ENCODE data around the gene COLQ.
"Not testable (repeated sequence)": the region's sequence is repeated elsewhere in the genome, so short reads cannot be mapped to it uniquely, and the experiment has no call there.

The COLQ gene

DNA sequence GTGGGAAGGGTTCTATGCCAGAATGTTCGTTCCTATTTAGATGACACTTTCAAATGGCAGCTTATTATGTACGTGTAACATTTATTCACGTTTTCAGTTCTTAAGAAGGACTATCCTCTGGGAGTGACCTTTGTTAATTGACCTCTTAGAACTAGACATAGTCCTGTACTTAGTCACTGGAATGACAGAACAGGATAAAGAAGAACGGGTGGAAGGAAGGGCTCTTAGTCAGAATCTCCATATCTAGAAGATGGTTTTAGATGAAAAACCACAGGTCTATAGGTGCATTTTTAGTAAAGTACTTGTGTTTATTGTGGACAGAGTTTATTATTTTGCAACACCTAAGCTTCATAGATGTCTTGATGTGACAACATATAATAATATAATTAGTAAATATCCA is 100.6 kb downstream of the COLQ start:
- DNase-seq, result no peak

DNA sequence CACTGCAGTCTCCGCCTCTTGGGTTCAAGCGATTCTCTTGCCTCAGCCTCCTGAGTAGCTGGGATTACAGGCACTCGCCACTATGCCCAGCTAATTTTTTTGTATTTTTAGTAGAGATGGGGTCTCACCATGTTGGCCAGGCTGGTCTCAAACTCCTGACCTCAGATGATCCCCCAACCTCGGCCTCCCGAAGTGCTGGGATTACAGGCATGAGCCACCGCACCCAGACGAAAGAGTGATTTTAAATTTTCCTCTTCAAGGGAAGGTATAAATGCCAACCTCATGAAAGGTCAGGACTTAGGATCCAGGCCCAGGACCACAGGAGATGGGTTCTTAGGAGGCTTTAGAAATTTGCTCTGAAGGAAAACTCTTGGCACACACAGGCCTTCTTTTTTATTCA is 110.5 kb downstream of the COLQ start:
- not testable (repeated sequence) for DNase-seq

DNA sequence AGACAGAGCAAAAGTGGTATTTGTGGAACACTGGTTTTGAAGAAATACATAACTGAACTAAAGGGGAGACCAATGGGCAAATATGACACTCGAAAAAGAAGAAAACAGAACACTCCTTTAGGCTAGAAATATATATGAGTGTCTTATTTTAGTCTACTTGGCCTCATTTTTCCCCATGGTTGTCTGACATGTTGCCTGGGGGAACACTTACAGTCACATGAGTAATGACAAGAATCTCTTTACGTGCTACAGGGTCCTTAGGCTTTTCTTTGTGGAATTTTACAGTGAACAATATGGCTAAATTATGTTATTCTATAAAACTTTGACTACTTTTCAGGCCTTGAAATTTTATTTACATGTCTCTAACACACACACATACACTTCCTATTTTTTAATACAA is 111.7 kb downstream of the COLQ start:
- DNase-seq, result no peak

DNA sequence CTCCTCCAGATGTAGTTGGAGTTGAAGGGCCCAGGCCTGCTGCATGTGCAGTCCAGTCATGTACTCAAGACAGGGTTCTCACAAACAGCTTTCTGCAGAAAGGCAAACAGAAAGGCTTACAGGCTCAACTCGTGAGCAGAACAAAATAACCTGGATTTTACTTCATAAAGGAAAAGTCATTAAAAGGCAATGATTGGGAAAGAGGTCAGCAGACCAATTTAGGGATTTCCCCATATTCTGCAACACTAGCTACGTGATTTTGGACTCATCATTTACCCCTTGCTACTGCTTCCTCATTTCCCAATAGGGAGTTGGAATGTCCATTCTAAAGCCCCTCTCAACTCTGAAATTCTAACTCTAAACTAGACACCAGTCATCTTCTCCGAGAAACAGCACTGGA is 112.3 kb downstream of the COLQ start:
- no peak for DNase-seq

DNA sequence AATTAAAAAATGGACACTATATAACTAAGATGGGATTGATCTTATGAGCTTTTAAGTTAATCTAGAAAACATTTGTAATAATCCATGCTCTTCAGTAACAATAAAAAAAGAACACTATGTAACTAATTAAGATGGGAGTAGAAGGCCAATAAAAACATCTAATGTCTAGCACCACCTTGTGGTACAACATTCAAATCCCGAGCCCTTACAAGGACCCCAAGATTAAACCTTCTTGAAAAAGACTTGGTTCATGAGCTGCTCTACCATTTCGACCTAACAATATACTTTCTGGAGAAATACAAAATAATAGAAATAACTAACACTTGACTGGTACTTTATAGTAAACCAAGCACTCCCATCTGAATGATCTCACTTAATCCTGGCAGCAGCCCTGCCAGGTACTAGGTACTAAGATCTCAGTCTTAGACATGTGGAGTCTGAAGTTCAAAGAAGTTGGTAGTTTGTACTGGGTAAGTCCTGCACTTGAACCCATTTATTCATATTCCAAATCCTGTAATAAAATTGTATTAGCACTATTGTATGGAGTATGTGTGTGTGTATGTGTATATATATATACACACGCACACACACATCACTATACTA is 116.0 kb downstream of the COLQ start:
- no peak for DNase-seq

DNA sequence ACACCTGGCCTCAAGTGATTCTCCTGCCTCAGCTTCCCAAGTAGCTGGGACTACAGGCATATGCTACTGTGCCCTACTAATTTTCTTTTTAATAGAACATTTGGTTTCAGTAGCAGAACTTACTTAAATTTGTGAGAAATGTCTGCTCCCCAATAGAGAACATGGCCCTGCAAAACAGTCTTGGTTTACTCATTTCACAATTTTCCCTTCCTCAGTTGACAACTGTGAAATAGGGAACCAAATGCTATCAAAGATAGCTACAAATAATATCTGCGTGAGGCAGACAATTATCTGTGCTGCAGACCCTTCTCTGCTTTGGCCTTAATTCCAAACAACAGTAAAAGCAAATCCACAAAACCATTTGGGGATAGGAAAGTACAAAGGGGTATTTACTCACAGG is 116.7 kb downstream of the COLQ start:
- DNase-seq, result no peak

DNA sequence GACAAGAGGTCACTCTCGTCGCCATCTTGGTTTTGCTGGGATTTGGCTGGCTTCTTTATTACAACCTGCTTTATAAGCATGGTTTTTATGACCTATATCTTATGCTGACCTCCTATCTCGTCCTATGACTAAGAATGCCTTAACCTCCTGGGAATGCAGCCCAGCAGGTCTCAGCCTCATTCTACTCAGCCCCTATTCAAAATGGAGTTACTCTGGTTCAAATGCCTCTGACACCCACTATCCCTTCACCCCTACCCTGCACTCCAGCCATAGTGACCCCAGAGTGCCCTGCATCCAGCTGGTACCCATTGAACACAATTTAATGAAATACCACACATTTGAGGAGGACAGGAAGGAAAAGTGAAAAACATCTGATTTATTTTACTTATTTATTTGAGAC is 117.5 kb downstream of the COLQ start:
- no peak for DNase-seq

DNA sequence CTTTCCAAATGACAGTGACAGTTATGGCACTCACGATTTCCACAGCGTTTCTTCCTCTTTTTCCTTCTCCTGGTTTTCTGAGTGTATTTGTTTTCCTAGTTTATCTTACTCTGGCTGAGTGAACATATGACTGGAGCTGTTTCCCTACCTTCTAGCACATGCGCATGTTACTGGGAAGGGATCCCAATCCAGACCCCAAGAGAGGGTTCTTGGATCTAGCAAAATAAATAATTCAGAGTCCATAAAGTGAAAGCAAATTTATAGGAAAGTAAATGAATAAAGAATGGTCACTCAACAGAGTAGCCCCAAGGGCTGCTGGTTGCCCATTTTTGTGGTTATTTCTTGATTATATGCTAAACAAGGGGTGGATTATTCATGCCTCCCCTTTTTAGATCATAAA is 118.0 kb downstream of the COLQ start:
- no peak for DNase-seq

DNA sequence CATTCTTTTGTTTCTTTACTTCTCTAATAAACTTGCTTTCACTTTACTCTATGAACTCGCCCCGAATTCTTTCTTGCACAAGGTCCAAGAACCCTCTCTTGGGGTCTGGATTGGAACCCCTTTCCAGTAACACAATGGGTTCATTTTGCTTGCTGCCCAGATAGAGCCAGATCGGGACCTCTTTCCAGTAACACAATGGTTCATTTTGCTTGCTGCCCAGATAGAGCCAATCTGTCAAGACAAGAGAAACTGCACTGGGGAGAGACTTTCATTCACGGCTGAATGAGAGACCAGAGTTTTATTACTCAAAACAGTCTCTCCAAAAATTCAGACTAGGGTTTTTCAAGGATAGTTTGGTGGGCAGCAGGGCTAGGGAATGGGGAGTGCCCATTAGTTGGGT is 119.6 kb downstream of the COLQ start:
- DNase-seq, result no peak

Data from activated CD8-positive, alpha-beta memory T cell treated with anti-CD3 and anti-CD28 coated beads, Interleukin-2, amount 50 U/mL, for 48 hours (primary cell).